Embryonic facial prominence (tissue), 1 donor: Measurements from ENCODE around the gene FOXG1.

ENCODE experiments used
- DNase-seq: peaks from one replicate; pipeline ENCODE4 v3.0.0-alpha.2; 2016; ENCODE audit errors: extremely low spot score

FOXG1 gene

DNA sequence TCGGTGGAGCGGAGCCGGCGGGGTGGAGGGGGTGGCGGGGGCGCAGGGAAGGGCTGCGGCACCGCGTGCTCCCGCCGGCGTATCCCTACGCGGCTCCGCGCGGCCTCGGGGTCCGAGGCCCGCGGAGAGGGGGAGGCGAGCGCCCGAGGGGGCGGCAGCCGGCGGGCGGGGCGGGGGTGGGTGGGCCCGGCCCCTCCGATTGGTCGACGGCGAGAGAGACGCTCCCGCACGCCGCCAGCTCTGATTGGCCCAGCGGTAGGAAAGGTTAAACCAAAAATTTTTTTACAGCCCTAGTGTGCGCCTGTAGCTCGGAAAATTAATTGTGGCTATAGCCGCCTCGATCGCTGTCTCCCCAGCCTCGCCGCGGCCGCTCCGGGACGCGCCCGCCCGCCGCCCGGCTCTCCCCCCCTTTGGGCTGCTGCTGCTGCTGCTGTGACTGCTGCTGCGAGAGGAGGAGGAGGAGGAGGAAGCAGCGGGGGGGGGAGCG, at the start of gene FOXG1:
Gene FOXG1, plus strand, starts transcription at position 319 of the 487 bp plus-strand sequence. CDS start 493 bp downstream, outside the sequence.
- DNase-seq = no peak

DNA sequence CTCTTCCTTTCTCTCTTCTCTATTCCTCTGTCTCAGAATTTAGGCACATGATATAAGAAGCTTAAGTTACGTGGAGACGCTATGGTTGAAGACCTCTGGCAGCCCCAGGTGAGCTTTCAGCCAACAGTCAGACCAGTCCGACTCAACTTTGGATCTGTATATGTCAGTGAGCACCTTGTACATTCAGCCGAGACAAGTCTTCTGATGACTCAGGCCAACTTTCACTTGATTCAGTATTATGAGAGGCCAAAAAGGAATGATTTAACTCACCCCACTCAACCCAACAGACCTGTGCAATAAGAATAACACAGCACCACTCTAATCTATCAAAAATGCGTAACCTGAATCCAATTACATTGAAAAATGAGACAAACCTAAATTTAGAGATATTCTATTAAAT, 47.5 kb upstream of the FOXG1 start:
- no peak for DNase-seq

DNA sequence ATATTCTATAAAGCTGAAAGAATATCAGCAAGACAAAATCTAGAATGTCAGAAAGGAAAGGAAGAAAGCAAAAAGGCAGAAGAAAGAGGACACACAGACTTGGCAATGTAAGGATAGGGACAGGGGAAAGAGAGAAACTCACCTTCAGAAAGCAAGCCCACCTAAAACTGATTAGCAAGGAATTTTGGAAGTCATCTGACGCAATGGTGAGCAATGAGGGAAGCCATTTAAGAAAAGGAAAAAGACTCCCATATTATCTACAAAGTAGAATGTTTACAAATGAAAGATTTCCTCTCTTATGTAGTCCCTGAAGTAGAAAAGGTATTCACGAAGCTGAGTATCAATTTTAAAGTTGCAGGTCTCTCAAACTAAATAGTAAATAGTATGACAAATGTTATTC, 35.2 kb upstream of the FOXG1 start:
- no peak for DNase-seq

DNA sequence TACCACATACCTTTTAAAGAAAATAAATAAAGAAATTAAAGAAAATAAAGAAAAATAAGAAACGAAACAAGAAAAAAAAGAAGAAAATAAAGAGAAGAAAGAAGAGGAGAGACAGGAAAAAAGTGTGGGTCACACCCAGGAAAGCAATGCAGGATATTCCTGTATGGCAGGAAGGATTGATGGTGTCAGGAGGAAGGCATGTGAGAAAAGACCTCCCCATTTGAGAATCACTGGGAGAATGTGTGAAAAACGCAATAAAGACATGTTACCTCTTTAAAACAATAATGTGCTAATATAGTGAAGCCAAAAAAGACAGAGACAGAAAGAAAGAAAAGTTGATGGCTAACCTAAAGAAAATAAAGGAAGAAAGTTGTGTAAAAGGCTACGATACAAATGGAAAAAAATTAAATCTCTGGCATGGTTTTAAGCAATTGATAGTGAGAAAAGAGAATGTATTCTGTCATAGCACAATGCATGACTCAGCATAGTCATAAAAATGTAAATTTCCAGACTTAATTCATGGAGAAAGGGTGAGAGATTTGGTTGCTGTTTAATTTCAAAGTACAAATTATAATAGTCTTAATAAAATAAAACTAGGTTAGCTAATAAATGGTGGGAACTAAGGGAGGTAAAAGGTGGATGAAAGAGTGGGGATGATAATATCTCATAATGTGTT, 24.3 kb upstream of the FOXG1 start:
- no peak for DNase-seq

DNA sequence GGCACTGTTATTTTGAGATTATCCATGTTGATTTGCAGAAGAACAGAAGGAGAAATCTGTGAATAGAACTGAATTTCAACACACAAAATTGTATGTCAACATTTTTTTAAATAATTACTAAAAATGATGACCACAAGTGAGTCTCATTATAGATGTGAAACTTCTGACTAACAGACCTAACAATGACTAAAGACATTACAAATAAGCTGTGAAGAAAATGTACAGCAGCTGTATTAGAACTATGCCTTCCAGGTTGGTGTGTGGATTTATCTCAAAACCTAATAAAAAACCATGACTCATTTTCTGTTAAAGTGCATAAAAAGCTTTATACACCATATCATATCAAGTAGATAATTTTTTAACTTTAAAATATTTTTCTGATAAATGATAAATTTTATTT, 22.5 kb upstream of the FOXG1 start:
- no peak for DNase-seq

DNA sequence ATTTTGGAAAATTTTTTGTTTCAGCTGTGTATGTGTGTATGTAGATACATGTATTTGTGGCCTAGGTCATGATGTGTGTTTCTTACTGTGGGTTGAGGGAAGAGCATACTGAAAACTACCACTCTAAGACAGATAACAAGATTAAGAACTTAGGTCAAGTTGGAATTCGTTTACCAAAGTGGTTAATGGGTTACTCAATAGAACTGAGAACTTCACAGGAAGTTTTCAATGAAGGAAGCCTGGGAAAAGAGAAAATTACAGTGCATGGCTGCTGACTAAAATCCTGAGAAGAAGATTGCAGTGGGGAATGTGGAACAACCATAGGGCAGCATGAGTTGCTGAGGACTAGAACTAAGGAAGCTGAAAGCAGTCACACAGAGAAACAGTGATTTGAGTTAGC, 21.4 kb upstream of the FOXG1 start:
- DNase-seq = no peak

DNA sequence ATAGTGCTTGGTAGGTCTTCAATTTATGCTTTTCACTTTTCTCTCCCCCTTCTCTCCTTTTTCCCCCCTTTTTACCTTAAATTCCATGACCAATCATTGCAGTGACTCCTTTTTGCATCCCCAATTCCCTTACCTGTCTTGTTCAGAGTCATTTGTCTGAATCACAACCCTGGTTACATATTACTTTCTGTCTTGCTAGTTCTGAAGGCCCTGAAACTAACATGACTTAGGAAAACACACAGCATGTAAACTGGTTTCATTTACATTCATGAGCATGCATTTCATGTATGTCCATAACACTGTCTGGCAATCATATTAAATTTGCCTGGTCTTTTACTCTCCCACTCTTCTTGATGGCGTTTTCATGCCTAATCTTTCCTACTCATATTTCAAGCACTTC, 20.3 kb upstream of the FOXG1 start:
- no peak for DNase-seq

DNA sequence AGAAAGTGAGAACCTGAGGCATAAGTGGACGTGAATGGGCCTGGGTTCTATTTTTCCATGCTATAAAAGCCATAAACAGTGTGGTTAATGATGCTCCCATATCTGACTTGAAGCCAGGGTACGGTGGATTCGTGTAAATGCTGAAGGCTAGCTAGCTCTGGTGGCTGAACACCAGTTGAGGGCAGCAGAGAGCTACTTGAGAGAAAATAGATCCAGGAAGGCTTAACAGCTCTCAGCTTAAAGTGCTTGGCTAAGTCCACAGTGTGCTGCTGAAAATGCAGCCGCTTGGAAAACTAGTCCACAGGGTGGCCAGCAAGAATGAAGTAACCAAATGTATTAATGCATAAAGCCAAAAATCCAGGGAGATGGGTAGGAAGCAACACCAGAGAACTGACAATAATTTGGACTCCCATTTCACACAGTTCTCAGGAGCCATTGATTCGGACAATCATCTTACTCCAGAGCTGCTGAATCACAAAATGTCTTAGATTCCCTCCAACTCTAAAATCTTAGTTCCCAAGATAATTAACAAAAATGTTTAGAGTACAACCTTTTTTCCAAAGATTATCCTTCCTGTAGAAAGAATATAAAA, 15.0 kb upstream of the FOXG1 start:
- no peak for DNase-seq

DNA sequence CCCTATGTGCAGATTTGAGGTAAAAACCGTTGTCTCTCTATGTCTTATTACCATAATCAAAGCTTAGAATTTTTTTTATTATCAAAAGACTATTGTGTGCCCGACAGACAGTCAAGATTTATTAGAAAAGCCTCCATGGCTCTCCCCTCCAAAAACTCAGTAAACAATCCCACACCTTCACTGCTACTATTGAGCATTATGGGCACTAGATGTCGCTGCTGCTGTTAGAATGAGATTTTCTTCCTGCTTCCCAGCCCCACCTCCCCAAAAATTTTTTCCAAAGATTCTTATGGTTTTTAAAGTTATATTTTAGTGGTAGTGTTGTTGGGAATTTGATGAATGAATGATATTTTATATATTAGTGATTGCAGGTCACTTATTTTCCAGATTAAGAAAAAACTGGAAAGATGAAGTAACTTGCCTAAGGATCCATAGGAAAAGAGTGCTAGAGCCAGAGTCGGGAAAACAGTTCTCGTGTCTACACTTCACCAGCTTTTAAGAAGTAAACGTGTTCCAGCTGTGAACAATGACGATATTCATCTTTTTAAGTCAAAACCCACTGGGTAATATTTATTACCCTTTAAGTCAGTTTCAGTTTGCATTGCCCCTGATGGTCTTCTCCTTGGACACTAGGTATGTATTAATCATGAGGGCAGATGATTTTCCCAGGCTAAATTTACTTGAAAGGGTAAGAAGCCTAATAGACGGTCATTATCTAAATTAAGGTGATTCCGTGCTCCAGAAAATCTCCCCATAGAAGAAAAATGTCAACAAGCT, 12.2 kb upstream of the FOXG1 start:
- DNase-seq = no peak

DNA sequence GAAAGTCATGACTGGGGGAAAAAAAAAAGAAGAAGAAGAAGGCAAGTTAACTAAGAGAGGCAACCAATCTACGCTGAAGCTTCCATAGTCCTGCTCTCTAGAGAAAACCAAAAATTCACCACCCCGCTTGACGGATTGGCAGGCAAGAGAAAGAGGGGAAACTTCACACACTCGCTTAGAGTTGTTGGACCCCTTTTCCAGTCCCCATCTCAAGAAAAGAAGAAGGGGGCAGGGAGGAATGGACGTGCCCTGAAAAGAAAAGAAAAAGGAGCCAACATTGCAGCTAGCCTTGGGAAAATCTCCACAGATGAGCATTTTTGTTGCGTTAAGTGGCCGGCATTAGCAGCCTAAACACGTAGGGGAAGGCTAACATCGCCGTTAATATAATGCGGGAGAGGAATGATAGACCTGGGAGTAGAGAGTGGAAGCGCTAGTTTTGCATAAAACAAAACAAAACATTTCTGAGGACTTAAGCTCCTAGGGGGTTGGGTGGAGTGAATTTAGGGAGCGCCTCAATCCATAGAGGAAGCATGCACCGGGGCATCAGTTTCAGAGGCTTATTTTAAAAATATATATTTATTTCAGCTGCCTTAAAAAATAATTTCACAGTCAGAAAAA, 11.3 kb upstream of the FOXG1 start:
- no peak for DNase-seq

DNA sequence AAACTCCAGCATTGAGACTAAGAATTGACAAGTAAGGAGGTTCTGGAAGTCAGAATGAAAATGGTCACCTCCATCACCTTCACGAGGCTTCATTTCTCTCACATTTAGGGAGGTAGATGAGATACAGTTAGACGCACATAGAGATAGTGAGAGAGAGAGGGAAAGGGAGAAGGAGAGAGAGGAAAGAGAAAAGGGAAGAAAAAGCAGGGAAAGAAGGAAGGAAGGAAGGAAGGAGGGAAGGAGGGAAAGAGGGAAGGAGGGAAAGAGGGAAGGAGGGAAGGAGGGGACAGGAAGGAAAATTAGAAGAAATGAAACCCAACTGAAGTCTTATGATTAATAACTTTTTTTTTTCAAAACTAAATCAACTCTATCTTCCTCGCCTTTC, 10.7 kb upstream of the FOXG1 start:
- no peak for DNase-seq

DNA sequence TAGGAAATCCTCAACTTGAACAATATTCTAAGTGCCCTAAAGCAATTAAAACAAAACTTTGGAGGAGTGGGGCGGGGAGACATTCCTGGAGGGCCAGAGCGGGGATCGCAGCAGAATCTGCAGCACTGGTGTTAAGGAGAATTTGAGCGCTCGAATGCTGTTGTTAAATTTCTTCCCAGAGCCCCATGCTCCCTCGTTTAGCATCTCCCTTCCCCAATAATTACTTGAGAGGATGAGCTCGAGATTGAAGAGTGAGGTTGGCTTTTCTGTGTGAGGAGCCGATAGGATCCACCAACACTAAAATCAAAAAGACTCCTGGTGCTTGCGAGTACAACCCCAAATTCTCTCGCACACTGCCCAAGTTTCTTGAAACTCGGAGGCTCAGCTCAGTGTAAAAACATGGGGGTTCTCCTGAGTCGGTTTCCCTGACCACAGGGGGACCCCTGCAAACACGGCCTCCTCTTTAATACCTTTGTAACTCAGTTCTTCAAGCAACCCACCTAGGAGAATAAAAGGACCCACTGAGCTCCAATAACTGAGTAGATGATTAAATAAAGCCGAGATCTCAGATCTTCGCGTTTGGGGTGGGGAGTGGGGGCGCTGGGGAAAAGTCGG, 10.2 kb upstream of the FOXG1 start:
- no peak for DNase-seq

DNA sequence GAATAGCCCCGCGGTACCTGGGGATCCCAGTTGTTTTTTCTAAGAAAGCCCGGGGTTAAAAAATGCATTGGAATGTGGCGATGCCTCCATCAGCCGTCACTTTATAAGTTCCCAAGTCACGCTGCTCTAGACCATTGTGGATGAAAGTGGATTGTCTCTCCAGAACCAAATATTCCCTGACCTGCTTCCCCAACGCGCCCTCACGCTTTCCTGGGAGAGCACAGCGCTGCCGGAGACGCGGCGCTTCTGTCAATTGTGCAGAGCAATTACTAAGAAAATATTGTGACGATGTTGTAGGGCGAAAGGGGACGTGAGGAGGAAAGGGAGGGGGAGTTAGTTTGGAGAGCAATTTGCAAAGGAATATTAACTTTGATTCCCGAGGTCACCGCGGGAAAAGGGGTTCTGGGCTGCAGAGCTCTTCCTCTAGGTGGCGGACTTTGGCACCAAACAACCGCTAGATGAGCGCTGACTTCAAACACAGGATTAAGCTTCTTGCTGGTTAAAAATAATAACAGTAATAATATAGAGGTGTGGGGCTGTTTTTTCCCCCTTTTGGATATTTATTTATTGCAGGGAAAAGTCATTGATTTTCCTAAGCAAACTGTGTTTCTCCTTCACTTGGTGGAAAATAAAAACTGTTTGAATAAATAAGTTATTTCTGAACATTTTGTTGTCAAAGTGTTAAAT, 9.6 kb upstream of the FOXG1 start:
- no peak for DNase-seq

DNA sequence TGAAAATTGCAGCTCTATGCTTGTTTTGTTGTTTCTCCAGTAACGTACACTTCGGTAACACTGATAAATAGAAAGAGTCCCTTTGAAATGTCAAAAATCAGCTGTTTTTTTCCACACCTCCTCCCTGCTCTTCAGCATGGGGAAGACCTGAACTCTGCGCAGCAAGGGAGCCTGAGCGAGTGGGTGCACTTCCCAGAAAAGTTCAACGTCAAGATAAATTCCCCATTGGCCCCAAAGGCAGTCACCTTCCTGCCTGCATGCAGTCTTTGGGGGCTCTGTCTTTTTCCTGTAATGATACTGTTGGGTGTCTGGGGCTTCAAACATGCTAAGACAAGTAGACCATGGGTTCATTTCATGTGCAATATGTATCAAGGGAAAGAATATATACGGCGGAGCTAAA, 8.8 kb upstream of the FOXG1 start:
- DNase-seq = no peak

DNA sequence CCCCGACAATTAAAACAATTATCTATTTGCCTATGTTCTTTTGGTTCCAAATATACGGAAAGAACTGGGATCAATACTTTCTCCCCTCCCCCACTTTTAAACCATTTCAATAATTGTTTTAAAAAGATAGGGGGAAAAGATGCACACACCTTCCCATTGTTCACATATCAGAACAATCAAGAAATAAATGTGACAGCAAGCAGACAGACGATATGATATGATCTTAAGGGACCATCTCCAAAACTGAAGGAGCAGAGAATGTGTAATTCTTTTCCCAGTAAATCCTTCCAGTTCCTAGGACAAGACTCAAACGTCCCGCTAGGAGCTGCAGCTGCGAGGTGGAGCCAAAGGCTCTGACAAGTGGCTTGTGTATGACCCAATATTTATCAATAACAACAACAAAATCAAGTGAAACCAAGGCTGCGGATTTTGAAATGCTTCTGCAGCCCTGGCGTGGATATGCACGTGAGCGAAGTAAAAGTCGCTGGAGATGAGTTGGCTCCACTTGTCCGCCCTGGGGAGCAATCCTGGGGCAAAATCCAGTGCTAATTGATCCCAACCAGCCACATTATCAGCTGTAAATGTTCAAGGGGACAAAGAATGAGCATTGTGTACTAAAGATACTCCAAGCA, 8.2 kb upstream of the FOXG1 start:
- DNase-seq = no peak

DNA sequence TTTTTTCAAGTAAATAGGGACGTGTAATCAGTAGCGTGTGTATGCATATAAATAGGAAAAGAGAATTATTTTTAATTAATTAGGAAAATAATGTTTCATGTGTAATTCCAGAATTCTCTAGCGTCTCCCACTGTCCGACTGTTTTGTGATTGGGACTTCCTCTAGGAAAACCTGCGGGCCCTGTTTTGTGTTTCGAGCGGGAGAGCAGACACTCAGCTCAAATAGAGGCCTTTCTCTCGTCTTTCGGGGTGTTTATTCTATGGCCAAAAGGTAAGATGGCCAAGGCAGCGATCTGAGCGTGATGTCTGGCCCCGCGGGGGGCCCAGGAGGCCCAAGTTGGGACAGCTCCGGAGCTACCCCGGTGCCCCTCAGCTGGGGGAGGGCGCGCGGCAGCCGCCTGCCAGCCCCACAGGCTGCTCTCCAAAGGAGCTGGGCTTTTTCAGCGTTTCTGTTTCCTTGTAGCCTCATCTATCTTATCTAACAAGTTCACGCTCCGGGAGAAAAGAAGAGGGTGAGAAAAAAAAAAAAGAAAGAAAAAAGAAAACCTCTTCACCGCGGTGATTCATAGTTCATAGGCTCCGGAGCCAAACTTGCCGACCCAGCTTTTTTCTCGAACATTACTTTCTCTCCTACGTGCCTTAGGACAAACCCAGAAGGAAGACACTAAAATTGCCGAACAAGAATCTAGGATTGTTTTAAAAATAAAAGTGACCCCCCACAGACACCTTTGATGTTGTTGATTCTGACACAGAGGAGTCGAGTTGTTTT, 7.5 kb upstream of the FOXG1 start:
- no peak for DNase-seq

DNA sequence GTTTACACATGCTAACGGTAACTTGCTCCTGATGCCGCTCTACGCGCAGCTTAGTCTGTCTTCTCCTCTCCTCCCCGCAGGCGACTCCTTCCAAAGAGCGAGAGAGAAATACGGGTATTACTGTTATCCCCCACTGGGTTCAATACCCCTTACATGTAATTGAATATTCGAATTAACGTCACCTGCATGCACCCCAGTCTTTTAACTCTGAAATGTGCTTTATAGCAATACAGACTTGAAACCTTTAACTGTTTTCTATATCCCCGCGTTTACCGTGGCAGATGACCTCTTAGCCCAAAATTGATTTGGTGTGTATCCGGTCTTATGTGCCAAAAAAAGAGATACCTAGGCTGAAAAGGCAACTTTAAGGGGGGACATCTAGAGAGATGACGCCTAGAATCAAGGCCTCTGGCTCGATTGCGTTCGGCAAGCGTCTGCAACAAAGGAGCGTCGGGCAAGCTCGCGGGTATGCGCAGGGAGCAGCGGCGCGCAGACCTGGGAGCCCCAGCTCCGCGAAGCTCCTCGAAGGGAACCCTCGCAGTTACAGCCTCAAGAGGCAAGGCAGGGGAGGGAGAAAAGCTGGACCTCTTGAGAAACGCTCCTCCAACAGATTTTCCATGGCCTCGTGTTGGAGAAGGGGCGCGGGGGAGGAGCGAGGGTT, 6.8 kb upstream of the FOXG1 start:
- DNase-seq = no peak

DNA sequence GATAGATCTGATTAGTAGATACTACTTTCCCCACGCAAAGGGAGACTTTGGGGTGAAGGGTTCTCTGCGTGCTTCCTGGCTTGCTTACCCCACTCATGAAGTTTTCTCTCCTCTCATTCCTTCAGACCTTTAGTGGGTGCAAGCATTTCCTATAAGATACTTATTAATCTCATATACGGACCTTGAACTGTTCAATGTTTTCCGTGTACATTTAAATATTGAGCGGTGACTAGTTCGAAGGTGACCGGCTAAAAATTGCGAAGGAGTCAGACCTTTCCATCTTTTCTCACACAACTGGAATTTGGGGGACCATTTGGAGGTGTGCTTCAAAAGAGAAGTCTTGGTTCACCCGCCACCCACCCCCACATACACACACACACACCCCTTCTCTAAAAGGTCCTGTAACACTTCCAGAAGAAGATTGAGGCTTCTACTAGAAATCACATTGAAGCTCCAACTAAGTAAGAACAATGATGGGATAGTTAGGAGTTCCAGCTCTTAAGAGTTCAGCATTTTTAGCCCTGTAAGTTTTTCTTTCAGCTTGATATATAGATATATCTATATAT, 6.1 kb upstream of the FOXG1 start:
- DNase-seq = no peak
